Amniotic stem cell (primary cell): ENCODE measurements around the gene RPRD1A.
"Not testable (repeated sequence)": the region's sequence is repeated elsewhere in the genome, so short reads cannot be mapped to it uniquely, and the experiment has no call there.

ENCODE experiments used
- DNase-seq: peaks from one replicate; lab custom pipeline; 2025; lab: John Stamatoyannopoulos, UW

The RPRD1A gene

DNA sequence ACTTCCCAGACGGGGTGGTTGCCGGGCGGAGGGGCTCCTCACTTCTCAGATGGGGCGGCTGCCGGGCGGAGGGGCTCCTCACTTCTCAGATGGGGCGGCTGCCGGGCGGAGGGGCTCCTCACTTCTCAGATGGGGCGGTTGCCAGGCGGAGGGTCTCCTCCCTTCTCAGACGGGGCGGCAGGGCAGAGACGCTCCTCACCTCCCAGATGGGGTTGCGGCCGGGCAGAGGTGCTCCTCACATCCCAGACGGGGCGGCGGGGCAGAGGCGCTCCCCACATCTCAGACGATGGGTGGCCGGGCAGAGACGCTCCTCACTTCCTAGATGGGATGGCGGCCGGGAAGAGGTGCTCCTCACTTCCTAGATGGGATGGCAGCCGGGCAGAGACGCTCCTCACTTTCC lies 10.4 kb upstream of the RPRD1A start:
- not testable (repeated sequence) for DNase-seq

DNA sequence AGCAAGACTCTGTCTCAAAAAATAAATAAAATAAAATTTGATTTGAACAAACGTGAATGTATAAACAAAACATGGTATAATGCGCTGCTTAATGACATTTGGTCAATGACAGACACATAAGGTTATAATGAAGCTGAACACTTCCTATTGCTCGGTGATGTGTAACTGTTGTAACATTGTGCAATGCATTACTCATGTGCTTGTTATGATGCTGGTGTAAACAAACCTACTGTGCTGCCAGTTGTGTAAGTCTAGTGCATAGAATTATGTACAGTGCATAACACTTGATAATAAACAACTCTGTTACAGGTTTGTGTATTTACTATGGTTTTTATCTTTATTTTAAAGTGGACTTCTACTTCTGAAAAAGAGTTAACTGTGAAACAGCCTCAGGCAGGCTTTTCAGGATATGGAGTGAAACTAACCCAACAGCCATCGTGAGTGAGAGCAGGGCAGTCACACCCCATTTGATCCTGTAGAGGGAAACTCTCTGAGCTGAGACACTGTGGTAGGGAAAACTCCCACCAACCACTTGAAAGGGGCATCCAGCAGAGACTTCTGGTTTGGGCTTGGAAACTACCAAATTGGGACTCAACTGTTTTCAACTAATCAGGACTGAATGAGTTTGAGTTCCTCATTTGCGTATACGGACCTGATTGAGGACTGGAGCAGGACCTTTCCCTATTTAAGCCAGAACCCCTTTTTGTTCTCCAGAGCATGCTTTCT lies 8.7 kb upstream of the RPRD1A start:
- DNase-seq, result peak; percentile 31

DNA sequence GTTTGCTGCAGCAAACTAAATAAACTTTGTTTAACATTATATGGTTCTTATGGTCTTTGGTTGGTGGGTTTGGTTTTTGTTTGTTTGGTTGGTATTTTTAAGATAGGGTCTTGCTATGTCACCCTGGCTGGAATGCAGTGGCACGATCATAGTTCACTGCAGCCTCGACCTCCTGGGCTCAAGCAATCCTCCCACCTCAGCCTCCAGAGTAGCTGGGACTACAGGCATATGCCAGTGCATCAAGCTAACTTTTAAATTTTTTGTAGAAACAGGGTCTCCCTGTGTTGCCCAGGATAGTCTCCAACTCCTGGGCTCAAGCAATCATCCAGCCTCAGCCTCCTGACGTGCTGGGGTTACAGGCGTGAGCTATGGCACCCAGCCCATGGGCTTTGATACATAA lies 7.1 kb upstream of the RPRD1A start:
- no peak for DNase-seq

DNA sequence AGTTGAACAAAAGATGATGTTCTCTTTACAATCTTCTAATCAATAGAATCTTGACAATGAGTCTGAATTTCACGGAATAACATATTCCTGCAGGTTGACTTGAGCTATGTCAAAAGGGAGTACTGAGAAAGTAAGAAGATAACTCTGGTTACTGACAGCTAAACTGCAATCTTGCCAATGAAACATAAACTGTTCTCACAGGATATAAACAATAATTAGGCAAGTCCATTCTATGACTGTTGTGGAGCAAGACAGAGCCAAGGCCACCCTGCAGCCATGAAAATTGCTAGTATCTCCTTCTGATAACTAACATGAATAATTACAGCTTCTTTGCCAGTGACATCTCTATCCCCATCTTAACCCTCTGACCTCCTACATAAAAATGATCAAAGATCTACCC lies 6.3 kb upstream of the RPRD1A start:
- no peak for DNase-seq

DNA sequence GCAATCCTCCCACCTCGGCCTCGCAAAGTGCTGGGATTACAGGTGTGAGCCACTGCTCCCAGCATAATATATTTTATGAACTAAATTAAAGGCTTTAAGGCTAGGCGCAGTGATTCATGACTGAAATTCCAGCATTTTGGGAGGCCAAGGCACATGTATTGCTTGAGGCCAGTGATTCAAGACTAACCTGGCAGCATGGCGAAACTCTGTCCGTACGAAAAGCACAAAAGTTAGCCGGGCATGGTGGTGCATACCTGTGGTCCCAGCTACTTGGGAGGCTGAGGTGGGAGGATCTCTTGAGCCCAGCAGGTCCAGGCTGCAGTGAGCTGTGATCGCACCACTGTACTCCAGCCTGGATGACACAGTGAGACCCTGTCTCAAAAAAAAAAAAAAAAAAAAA lies 5.0 kb upstream of the RPRD1A start:
- not testable (repeated sequence) for DNase-seq

DNA sequence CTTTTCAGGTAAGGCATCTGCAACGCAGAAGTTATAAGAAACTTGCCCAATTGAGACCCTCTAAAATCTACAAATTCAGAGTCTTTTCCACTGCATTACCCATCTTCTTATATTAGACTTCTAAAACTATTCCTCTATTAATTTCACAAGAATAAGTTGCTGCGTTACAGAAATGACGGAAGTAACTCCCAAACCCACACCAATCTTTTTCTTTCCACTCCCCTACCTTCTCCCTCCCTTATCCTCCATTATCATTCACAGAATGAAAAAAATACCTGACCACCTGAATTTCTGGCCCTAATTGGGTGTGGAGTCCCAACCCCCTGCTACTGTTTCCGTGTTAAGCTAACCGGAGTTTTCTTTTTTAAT lies 689 bp downstream of the RPRD1A start:
- no peak for DNase-seq

DNA sequence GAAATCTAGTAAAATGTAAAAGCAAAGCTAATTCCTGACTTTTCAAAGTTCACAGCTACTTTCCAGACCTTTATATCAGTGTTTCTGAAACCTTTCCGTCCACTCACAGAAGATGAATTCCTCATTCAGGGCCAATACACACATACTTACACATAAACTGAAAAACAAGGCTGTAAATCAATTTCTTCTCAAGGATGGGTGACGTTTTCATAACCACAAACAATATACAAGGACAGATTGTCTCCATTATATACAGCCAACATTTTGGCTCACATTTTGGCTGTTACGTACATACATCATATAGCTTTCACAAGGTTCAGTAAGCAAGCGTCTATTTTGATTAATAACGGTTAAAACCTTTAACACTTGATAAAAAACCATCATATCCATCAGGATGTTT lies 1.4 kb downstream of the RPRD1A start:
- DNase-seq, result no peak

DNA sequence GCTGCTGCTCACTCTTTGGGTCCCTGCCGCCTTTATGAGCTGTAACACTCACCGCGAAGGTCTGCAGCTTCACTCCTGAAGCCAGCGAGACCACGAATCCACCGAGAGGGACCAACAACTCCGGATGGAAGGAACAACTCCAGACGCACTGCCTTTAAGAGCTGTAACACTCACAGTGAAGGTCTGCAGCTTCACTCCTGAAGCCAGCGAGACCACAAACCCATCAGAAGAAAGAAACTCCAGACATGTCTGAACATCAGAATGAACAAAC lies 2.6 kb downstream of the RPRD1A start:
- not testable (repeated sequence) for DNase-seq

DNA sequence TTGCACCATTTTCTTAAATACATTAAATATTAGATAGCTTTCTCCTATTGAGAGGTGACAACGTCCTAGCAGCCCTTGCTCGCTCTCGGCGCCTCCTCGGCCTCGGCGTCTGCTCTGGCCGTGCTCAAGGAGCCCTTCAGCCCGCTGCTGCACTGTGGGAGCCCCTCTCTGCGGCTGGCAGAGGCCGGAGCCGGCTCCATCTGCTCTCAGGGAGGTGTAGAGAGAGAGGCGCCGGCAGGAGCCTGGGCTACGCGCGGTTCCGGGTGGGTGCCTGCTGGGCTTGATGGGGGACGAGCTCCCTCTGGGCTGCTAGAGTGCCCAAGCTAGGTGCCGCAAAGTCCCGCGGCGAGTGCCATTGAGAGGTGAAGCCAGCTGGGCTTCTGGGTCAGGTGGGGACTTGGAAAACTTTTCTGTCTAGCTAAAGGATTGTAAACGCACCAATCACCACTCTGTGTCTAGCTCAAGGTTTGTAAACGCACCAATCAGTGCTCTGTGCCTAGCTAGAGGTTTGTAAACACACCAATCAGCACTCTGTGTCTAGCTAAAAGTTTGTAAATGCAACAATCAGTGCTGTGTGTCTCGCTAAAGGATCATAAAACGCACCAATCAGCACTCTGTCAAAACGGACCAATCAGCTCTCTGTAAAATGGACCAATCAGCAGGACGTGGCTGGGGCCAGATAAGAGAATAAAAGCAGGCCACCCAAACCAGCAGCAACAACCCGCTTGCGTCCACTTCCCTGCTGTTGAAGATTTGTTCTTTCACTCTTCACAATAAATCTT lies 3.1 kb downstream of the RPRD1A start:
- DNase-seq, result no peak

DNA sequence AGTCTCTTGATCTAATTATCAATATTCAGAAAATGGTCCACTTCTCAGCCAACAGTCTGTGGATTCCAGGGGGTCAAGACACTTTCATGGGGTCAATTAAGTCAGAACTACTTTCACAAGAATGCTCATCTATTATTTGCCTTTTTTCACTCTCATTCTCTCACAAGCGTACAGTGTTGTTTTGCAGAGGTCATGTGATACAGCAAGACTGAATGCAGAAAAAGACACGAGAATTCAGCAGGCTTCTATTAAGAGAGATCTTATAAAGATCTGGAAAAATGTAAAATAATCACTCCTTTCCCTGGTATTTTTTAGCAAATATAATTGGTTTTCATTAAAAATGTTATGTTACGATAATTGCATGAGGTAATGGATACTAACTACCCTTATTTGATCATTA lies 8.7 kb downstream of the RPRD1A start:
- no peak for DNase-seq

DNA sequence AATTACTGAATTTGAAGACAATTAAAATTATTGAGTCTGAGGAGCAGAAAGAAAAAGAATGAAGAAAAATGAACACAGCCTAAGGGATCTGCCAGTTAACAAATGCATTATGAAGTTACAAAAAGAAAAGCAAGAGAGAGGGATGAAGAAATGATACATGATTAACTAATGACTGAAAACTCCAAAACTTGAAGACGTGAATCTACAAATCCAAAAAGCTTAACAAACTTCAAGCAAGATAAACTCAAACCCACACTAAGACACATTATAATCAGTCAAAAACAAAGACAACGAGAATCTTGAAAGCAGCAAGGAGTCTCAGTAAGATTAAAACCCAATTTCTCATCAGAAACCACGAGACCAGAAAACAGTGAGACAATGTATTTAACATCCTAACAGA lies 15.6 kb downstream of the RPRD1A start:
- DNase-seq, result no peak

DNA sequence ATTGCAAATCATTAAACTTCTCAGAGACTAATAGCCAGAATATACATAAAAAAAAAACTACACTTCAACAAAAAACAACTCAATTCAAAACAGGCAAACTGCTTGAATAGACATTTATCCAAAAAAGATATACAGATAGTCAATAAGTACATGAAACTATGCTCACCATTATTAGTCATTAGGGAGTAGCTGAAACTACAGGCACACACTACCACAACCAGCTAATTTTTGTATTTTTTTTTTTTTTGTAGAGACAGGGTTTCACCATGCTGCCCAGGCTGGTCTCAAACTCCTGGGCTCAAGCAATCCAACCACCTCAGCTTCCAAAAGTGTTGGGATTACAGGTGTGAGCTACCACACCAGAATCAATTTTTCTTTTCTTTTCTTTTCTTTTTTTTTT lies 16.9 kb downstream of the RPRD1A start:
- no peak for DNase-seq

DNA sequence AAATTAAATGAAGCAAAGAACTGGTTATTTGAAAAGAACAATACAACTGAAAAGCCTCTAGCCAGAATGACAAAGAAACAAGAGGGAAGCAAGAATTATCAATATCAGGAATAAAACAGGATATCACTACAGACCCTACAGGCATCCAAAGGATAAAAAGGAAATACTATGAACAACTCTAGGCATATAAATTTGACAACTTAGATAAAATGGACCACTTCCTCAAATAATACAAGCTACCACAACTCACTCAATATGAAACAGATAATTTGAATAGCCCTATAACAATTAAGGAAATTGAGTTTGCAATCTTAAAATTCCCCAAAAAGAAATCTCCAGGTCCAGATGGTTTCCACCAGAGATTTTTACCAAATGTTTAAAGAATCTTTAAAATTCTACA lies 19.8 kb downstream of the RPRD1A start:
- DNase-seq, result no peak

DNA sequence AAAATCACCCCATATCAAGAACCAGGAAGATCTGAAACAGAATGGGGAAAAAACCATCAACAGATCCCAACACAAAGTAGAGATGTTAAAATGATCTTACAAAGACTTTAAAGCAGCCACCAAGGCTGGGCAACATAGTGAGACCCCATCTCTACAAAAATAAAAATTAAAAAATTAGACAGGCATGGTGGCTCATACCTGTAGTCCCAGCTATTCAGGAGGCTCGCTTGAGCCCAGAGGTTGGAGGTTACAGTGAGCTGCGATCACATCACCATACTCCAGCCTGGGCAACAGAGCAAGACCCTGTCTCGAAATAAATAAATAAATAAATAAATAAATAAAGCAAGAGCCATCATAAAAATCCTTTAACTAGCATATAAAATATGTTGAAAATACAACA lies 20.5 kb downstream of the RPRD1A start:
- no peak for DNase-seq

DNA sequence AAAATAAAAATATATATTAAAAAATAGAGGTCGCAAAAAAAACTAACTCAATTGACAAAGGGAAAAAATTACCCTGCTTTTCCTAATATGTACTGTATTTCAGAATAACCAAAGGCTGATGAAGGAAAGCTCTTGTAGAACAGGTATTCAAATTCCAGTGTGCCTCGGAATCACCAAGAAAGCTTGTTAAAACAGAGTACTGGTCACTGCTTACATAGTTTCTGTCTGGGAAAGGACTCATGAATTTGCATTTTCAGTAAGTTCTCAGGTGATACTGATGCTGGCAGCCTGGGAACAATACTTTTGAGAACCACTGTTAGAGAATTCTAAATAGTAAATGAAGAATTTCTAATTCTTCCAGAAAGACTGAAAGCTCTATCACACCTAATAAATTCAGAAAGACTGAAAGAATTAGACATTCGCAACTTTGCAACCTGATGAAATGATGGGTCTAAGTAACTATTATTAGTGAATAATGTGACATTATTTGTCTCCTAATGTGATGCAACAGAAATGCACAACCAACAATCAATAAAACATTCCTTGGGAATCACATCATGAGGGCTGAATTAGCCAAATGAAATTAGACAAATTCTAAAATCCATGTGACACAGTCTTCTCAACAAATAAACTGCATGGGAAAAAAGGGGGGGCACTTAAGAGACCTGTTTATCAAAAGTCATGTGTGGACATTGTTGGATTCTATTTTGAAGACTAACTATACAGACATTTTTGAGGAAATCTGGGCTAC lies 21.9 kb downstream of the RPRD1A start:
- no peak for DNase-seq

DNA sequence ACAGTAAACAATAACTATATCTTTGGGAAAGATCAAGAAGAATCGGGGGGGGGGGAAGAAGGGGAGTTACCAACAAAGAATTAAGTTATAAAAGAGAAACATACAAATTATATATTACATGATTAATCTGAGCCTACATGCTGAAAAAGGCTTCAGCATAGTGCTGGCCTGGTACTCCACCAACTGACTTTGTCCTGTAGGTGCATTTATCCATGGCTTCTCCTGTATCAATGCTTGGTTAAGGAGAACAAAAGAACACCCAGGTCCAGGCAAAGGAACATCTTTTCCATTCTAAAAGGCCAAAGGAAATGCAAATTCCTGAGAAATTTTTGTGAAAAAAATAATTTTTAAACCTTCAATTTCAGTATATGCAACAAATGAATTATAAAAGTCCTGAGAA lies 24.2 kb downstream of the RPRD1A start:
- DNase-seq, result no peak

DNA sequence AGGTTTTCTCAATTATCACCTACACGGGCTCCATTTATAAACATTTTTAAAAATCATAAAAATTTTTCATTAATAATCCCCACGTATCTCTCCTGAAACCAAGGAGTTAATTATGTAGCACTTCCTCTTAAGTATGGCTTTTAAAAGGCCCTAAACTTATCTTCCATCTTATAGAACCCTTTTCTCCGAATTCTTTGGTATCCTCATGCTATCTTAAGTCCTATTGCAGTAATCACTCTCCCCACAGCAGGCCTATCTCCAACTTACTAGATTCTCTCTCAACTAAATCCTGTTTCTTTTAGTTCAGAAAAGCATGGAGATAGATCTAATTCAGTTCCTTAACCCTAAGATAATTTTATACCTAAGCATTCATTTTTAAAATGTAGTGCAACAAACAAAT lies 26.2 kb downstream of the RPRD1A start:
- no peak for DNase-seq

DNA sequence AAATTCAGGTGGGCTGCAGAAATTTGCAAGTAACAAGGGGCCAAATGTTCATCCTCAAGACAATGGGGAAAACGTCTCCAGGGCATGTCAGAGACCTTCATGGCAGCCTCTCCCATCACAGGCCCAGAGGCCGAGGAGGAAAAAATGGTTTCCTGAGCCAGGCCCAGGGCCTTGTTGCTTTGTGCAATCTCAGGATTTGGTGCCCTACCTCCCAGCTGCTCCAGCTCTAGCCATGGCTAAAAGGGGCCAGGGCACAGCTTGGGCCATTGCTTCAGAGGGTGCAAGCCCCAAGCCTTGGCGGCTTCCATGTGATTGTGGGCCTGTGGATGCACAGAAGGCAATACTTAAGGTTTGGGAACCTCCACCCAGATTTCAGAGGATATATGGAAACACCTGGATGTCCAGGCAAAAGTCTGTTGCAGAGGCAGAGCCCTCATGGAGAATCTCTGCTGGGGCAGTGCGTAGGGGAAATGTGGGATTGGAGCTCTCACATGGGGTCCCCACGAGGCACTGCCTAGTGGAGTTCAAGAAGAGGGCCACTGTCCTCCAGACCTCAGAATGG lies 29.2 kb downstream of the RPRD1A start:
- no peak for DNase-seq

DNA sequence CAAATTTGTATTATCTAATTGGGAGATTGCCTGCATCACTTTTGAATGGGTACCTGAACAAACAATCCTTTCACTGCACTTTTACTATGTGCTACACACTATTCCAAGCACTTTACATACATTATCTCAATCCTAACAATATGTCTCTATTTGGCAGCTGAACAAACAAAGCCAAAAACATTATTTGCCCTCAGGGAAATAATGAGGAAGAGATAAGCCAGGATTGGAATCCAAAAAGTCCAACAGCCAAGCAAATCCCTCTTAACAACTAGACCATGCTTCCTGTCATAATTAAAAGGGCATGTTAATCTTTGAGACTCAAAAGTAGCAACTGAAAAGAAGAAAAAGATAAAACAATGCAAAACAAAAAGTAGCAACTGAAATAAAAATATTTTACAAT lies 32.1 kb downstream of the RPRD1A start:
- DNase-seq, result peak; percentile 9

DNA sequence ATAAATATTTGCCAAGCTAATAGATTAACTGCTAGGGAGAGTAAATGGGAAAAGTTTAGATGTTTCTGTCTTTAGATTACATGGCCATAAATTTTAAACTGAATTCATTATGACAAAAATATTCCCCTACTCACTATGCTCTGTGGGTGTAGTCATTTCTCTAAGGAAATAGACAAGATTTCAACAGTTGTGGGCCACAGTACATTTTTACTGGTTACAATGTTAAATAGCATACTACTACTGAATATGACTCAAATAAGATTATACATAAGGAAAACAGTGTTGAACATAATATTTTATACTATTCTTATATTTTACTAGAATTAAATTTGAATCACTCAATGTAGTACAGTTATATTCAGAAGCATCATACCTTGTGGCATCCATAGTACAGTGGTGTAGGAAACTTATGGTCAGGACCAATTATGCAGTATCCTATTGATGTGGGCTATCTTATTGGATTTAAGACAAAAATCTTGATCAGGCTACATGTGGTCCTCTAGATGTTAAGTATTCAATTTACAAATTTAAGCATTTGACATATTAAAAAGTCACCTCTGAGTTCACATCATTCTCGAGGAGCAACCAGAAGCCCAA lies 33.0 kb downstream of the RPRD1A start:
- DNase-seq, result no peak

DNA sequence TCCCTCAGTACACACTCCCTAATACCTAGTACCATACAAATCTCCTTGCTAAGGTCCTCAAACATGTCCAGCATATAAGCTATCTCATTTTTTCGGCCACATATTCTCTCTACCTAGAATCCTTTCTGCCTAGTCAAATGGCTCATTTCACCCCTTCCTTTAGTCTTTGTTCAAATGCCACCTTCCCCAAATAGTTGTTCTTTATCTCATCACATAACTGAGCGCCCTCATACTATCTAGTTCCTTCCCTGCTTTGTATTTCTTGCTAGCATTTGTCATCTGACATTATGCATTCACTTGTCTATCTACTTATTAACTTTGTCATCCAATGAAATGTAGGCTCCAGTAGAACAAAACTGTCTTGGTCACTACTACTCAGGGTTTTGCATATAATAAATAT lies 35.5 kb downstream of the RPRD1A start:
- DNase-seq, result no peak

DNA sequence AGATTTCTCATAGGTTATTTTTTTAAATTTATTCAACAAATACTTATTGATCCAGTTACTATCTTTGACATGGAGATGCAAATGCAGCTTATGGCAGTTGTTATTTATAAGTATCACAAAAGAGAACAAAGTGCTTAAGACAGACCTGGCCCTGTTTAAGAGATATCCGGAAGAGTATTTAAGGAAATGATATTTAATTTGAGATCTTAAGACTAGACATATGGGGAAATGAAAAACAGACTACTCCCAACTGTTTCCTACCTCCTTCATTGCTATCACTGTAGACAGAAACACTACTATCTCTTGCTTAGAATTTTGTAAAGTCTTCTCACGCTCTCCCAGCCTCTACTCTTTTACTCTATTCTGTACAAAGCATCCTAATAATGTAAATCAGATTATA lies 36.0 kb downstream of the RPRD1A start:
- no peak for DNase-seq

DNA sequence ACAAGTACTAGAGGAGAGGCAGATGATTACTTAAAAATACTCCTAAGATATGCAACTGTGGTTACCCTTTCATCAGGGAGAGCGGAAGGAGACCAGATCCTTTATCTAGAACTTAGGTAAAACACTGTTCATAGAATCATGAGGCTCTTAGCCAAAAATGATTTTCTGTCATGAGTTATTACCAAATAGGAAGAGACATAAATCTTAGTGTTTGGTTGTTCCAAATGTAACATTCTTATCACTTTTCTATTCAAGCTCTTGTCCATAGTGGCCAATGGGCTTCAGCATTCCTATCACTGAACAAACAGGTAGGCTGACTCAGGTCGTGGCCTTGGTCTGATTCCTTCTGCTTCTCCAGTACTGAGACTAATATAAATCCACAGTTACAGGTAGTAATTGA lies 38.5 kb downstream of the RPRD1A start:
- no peak for DNase-seq
